Caco-2 (cell line): ENCODE results near the gene PDZD2. TPM values are rescaled to one million over a fixed set of nuclear protein-coding genes. Genes with fewer than 3 reads are reported as not detected.
"Not testable (repeated sequence)": the region's sequence is repeated elsewhere in the genome, so short reads cannot be mapped to it uniquely, and the experiment has no call there.

Experiments used
- BruUV-seq: library from RNA; stranded (reverse); fragments of 400-500 nt; replicated peaks from 2 replicates; lab custom pipeline; 2021; lab: Mats Ljungman, UMichigan
- CTCF ChIA-PET: fragments of 300-600 bp; sonication (Branson Sonifier 250); formaldehyde crosslinking; loops from one replicate; lab custom pipeline; 2022; ENCODE audit warnings: antibody characterized with exemption; lab: Charles Lee
- POLR2A ChIA-PET: fragments of 300-600 bp; sonication (Branson Sonifier 250); formaldehyde crosslinking; loops from one replicate; lab custom pipeline; 2022; ENCODE audit warnings: antibody characterized with exemption; lab: Charles Lee
- DNase-seq, 2 experiments: peaks; one replicate each; pipeline versions ENCODE4 v3.0.0 to v3.0.0-alpha.2; 2020 to 2022
- H3K27me3 ChIP-seq: replicated peaks from 2 replicates; pipeline ENCODE4 v1.6.0; 2011; ENCODE audit warnings: low read length; ENCODE audit not compliant: control insufficient read depth, insufficient read depth
- H3K36me3 ChIP-seq: 2 replicates; pipeline ENCODE4 v1.5.1; 2011; ENCODE audit warnings: low read length; ENCODE audit not compliant: control insufficient read depth, insufficient read depth
- H3K4me1 ChIP-seq: fragments of 250-450 bp; sonication (Bioruptor Pico); 2 replicates; pipeline ENCODE4 v1.5.1; 2020; ENCODE audit warnings: mild to moderate bottlenecking
- H3K4me3 ChIP-seq: 2 replicates; pipeline ENCODE4 v1.5.1; 2011; ENCODE audit warnings: low read depth, mild to moderate bottlenecking, control low read depth, low read length
- H3K9me3 ChIP-seq: fragments of 250-450 bp; sonication (Bioruptor Pico); 2 replicates; pipeline ENCODE4 v1.5.1; 2020; ENCODE audit warnings: mild to moderate bottlenecking, moderate library complexity
- H3K27ac Mint-ChIP-seq: one replicate; pipeline ENCODE4 v1.8.0; 2022; ENCODE audit warnings: mixed read lengths; ENCODE audit not compliant: unreplicated experiment
- H3K27me3 Mint-ChIP-seq: one replicate; pipeline ENCODE4 v1.8.0; 2022; ENCODE audit warnings: mixed read lengths; ENCODE audit not compliant: insufficient read depth, unreplicated experiment
- H3K36me3 Mint-ChIP-seq: one replicate; pipeline ENCODE4 v1.8.0; 2022; ENCODE audit warnings: mild to moderate bottlenecking, mixed read lengths; ENCODE audit not compliant: insufficient read depth, unreplicated experiment
- H3K4me1 Mint-ChIP-seq: one replicate; pipeline ENCODE4 v1.8.0; 2022; ENCODE audit warnings: low read depth, mixed read lengths; ENCODE audit not compliant: unreplicated experiment
- H3K4me3 Mint-ChIP-seq: one replicate; pipeline ENCODE4 v1.8.0; 2022; ENCODE audit warnings: mild to moderate bottlenecking, moderate library complexity, mixed read lengths; ENCODE audit not compliant: unreplicated experiment
- H3K9me3 Mint-ChIP-seq: one replicate; pipeline ENCODE4 v1.8.0; 2022; ENCODE audit warnings: mixed read lengths; ENCODE audit not compliant: unreplicated experiment
- intact Hi-C: fragments of 100-400 bp; cut with micrococcal nuclease; formaldehyde crosslinking; loops from one replicate; pipeline ENCODE4 v1.10.0; 2022; ENCODE audit not compliant: unreplicated experiment
- total RNA-seq: library from RNA; stranded (reverse); gene quantifications from 2 replicates; pipeline ENCODE4 v1.2.3, GENCODE V29; 2022
- TF ChIP-seq, protein P1 (sequence below), 2 experiments: fragments of 200-600 bp in 1 of 2; IDR thresholded peaks; 1 replicate in 1 of 2; 2 replicates in 1 of 2; pipeline versions ENCODE4 v1.5.1 to v1.8.0; 2011 to 2022; ENCODE audit warnings: antibody characterized with exemption in 1 of 2, control low read depth in 1 of 2, inconsistent platforms in 1 of 2, low read depth in 1 of 2, low read length in 1 of 2, mild to moderate bottlenecking in 1 of 2, moderate library complexity in 1 of 2; ENCODE audit not compliant: insufficient read depth in 1 of 2, severe bottlenecking in 1 of 2, unreplicated experiment in 1 of 2

Gene PDZD2
- total RNA-seq, 1 experiment from 2014 or later: 0.16 TPM

DNA sequence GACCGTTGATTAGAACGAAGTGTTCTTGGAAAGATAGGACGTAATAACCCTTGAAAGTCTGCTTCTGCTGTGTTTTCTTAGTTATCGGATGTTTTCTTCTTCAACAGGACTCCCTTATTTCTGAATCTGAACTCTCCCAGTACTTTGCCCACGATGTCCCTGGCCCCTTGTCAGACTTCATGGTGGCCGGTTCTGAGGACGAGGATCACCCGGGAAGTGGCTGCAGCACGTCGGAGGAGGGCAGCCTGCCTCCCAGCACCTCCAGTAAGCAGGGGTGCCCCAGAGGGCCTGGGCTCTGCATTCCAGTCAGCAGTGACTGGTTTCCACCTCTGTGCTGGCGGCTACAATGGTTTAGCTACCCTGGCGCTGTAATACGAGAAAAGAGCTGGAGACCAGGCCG lies 433.1 kb downstream of the PDZD2 start:
- Mint-ChIP-seq H3K4me1 (no peaks in the 10 kb centered on the region), H3K27me3 (peaks cover 3% of the 10 kb centered on the region), H3K4me3 (no peak overlapping the region), H3K9me3 (no peaks in the 10 kb centered on the region), H3K36me3 (no peaks in the 10 kb centered on the region), H3K27ac (no peak overlapping the region)
- no peaks in the 10 kb centered on the region for H3K36me3 ChIP-seq
- BruUV-seq: no TSS peak
- DNase-seq: no peak
- CTCF ChIA-PET: no interaction called here
- no peaks in the 10 kb centered on the region for H3K4me1 ChIP-seq
- POLR2A ChIA-PET: no interaction called here
- no peak overlapping the region for H3K4me3 ChIP-seq
- intact Hi-C loops: loop anchor here (10.0 kb wide), 1 partner anchor 543 kb away; no protein-coding TSS in a partner anchor
- no peaks in the 10 kb centered on the region for H3K27me3 ChIP-seq
- H3K9me3 ChIP-seq: no peaks in the 10 kb centered on the region
- TF ChIP-seq, protein P1, sequence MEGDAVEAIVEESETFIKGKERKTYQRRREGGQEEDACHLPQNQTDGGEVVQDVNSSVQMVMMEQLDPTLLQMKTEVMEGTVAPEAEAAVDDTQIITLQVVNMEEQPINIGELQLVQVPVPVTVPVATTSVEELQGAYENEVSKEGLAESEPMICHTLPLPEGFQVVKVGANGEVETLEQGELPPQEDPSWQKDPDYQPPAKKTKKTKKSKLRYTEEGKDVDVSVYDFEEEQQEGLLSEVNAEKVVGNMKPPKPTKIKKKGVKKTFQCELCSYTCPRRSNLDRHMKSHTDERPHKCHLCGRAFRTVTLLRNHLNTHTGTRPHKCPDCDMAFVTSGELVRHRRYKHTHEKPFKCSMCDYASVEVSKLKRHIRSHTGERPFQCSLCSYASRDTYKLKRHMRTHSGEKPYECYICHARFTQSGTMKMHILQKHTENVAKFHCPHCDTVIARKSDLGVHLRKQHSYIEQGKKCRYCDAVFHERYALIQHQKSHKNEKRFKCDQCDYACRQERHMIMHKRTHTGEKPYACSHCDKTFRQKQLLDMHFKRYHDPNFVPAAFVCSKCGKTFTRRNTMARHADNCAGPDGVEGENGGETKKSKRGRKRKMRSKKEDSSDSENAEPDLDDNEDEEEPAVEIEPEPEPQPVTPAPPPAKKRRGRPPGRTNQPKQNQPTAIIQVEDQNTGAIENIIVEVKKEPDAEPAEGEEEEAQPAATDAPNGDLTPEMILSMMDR (IDR thresholded peaks at IDR 0.05; ENCODE audit: insufficient read depth in 1 of 2, low read depth in 1 of 2, low read length in 1 of 2, severe bottlenecking in 1 of 2, unreplicated experiment in 1 of 2): no peak

DNA sequence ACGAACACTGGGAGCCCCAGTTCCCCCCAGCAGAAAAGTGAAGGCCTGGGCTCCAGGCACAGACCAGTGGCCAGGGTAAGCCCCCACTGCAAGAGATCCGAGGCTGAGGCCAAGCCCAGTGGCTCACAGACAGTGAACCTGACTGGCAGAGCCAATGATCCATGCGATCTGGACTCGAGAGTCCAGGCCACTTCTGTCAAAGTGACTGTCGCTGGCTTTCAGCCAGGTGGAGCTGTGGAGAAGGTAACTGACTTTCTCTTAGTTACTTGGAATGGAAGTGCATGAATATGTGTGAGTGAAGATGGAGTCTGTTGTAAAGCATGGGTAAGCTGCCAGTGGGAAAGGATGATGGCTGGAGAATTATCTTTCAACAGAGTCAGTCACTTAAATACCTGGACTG lies 435.5 kb downstream of the PDZD2 start:
- ChIA-PET POLR2A (no interaction called here), CTCF (interaction anchor here (0.5 to 1.4 kb wide), 2 partner anchors 97 to 145 kb away, joined by 3 to 13 read pairs; no protein-coding TSS in a partner anchor)
- H3K27me3 ChIP-seq: no peaks in the 10 kb centered on the region
- DNase-seq: peak in 1 of 2 experiments; percentile 33
- BruUV-seq: no TSS peak
- Mint-ChIP-seq H3K4me3 (no peak overlapping the region), H3K27me3 (no peaks in the 10 kb centered on the region), H3K36me3 (no peaks in the 10 kb centered on the region), H3K4me1 (no peaks in the 10 kb centered on the region), H3K27ac (no peak overlapping the region), H3K9me3 (no peaks in the 10 kb centered on the region)
- no peaks in the 10 kb centered on the region for H3K36me3 ChIP-seq
- TF ChIP-seq, protein P1 (IDR thresholded peaks at IDR 0.05; ENCODE audit: insufficient read depth in 1 of 2, low read depth in 1 of 2, low read length in 1 of 2, severe bottlenecking in 1 of 2, unreplicated experiment in 1 of 2): peak in 1 of 2 experiments; percentile 24
- intact Hi-C loops: loop anchor here (10.0 kb wide), 1 partner anchor 540 kb away; no protein-coding TSS in a partner anchor
- H3K9me3 ChIP-seq: no peaks in the 10 kb centered on the region
- no peak overlapping the region for H3K4me3 ChIP-seq
- no peaks in the 10 kb centered on the region for H3K4me1 ChIP-seq

DNA sequence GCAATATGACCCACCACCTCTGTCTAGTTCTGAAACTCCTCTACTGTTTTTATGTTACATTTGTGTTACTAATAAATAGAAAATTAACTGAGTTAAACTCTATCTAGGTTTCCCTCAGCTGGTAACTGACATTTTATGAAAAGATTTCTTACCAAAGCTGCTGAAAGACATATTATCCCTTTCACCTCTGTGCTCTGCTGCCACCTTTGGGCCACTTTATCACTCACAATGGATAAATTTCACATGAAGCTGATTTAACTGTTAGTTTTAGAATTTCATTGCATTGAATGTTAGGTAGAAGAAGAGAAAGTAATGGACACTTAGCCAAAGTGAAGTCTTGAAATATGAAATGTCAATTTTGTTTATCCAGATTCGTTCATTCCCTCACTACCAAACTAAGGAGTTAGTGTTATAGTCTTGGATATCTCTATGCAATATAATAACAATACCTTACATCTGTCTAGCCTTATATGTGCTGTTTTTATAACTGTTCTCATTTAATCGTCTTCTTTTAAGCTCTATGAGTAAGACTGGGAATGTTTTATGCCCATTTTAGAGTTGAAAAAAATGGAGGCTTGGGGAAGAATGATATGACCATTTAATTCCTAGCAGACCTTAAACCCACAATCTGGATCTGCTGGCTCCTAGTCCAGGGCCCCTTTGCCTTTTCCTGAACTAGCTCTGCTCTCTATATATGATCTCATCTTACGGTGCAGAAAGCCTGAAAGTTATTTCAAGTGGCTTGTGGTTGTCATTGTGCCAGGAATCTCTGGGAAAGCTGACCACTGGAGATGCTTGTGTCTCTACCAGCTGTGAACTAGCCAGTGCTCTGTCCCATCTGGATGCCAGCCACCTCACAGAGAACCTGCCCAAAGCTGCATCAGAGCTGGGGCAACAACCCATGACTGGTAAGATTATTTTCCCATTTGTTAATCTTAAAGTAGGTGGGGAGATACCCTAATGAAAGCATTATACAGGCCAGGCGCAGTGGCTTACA lies 438.1 kb downstream of the PDZD2 start:
- BruUV-seq: no TSS peak
- TF ChIP-seq, protein P1 (IDR thresholded peaks at IDR 0.05; ENCODE audit: insufficient read depth in 1 of 2, low read depth in 1 of 2, low read length in 1 of 2, severe bottlenecking in 1 of 2, unreplicated experiment in 1 of 2): peak; percentile 74 to 75
- no peaks in the 10 kb centered on the region for H3K36me3 ChIP-seq
- POLR2A ChIA-PET: no interaction called here
- CTCF ChIA-PET: interaction anchor here (0.6 to 1.8 kb wide), 13 partner anchors 16 to 412 kb away, joined by 3 to 17 read pairs (median 5); no protein-coding TSS in a partner anchor
- H3K4me1 Mint-ChIP-seq: no peaks in the 10 kb centered on the region
- H3K36me3 Mint-ChIP-seq: no peaks in the 10 kb centered on the region
- H3K4me1 ChIP-seq: no peaks in the 10 kb centered on the region
- DNase-seq: peak in 1 of 2 experiments; percentile 49
- no peak overlapping the region for H3K27ac Mint-ChIP-seq
- intact Hi-C loops: loop anchor here (1.0 to 10.0 kb wide), 4 partner anchors 148 to 538 kb away; no protein-coding TSS in a partner anchor
- H3K27me3 Mint-ChIP-seq: no peaks in the 10 kb centered on the region
- H3K9me3 ChIP-seq: no peaks in the 10 kb centered on the region
- H3K9me3 Mint-ChIP-seq: no peaks in the 10 kb centered on the region
- H3K4me3 Mint-ChIP-seq: no peak overlapping the region
- no peak overlapping the region for H3K4me3 ChIP-seq
- H3K27me3 ChIP-seq: no peaks in the 10 kb centered on the region

DNA sequence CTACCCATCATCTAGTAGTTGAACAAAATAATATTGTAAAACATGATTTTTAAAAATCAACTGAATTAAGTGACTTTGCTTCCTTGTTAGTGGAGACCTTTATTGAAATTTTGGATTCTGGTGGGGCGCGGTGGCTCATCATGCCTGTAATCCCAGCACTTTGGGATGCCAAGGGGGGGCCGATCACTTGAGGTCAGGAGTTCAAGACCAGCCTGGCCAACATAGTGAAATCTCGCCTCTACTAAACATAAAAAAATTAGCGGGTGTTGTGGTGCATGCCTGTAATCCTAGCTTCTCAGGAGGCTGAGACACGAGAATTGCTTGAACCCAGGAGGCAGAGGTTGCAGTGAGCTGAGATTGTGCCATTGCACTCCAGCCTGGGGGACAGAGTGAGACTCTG lies 439.9 kb downstream of the PDZD2 start:
- H3K4me3 ChIP-seq, BruUV-seq, POLR2A ChIA-PET, H3K27ac Mint-ChIP-seq, H3K27me3 Mint-ChIP-seq, H3K4me1 Mint-ChIP-seq, H3K27me3 ChIP-seq, H3K4me3 Mint-ChIP-seq, H3K4me1 ChIP-seq, H3K9me3 Mint-ChIP-seq, H3K36me3 Mint-ChIP-seq, H3K36me3 ChIP-seq, H3K9me3 ChIP-seq, DNase-seq: not testable (repeated sequence)
- intact Hi-C loops: loop anchor here (10.0 kb wide), 1 partner anchor 536 kb away; no protein-coding TSS in a partner anchor
- CTCF ChIA-PET: interaction anchor here (0.6 to 0.7 kb wide), 4 partner anchors 12 to 411 kb away, joined by 4 to 9 read pairs (median 6); no protein-coding TSS in a partner anchor
